Fibroblast of skin of abdomen (primary cell): ENCODE results near the gene PRKG2.

Source experiments
- DNase-seq: peaks from one replicate; pipeline ENCODE4 v3.0.0-alpha.2; 2013

The PRKG2 gene

GRCh38 chr4:81217779-81218178 lies 2.8 kb upstream of the PRKG2 start:
- DNase-seq, result no peak

- no peak for DNase-seq
These were observed 909 bp upstream of the PRKG2 start for GRCh38 chr4:81215931-81216330.

DNA sequence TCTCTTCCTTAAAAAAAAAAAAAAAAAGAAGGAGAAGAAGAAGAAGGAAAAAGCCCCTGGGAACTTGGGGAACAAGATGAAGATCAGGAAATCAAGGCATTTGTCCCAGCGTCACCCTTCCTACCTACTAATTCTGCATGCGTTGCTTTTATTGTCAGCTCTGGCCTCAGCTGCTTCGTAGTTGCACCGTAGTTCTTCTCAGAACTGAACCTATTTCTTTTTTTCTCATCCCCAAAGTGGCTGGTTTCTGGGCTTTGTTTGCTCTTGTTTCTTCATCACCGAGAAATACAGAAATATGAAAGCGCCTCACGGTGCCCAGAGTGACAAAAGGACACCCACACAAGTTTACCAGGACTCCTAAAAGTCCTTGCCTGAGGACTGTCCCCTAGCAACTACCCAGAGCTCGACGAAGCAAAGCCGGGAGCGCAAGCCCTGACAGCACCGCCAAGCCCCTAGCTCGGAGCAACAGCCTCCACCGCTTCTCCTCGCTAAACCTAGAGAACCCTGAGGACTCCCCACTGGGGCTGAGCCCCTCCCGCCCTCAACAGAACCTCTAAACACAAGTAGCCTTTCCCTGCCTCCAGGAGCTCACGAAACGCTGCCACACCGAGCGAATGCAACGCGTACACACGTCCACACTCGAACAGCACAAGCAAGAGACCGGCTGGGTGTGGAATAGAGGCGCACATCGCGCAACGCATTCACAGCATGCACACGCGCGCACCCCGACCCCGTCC lies 710 bp downstream of the PRKG2 start:
- DNase-seq, result peak; percentile 26

GRCh38 chr4:81213671-81214070 lies 1.4 kb downstream of the PRKG2 start:
- no peak for DNase-seq

GRCh38 chr4:81211956-81212355 lies 3.1 kb downstream of the PRKG2 start:
- no peak for DNase-seq

DNA sequence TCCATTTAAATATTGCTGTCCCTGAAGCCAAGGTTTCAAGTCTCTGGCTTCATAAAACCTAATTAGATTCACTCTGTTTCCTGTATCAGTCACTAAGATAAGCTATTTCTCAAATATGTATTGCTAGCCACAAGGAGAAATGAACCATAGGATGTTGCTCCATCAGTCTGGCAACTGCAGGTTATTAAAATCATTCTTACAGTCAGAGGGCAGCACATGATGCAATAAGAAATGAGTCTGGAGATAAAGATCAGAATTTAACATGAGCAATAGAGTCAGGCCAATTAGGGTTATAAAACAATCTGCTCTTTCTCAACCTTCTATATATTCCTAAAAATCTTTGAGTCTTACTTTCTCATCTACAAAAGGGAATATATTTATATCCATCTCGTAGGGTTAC lies 7.2 kb downstream of the PRKG2 start:
- peak; percentile 90 for DNase-seq

DNA sequence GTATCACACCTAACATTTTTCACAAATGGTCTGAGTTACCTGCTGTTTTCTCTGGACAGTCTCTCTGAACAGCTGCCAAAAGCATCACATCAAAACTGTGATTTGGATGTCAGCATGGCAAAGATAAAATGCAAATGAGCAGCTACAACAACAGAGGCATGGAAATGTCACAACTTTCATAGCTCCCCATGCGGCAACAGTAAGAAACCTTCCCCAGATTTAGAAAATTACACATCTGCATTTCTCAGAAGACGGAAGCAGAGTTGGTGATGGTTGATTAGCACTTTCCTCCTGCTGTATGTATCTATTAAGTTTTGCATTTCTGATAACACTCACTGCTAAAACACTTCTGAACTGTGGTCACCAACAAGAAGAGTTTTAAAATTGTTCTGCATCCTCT lies 9.7 kb downstream of the PRKG2 start:
- no peak for DNase-seq

GRCh38 chr4:81204571-81204970 lies 10.5 kb downstream of the PRKG2 start:
- no peak for DNase-seq

GRCh38 chr4:81199831-81200230 lies 15.2 kb downstream of the PRKG2 start:
- DNase-seq, result no peak

DNA sequence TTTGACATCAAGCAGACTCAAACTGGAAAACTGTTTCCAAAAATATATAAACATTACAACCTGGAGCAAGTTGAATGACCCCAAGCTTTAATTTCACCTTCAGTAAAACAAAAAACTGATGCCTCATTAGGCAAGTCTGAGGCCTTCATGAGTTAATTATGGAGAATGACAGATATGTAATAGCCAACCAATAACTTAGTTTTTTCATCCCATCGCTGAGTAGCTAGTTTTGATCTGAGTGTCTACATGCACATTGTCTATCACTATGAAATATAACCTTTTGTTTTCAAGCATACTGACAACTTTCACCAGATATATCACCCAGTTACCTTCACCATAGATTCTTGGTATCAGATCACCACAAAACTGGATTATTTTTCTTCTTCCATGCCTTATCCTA lies 16.4 kb downstream of the PRKG2 start:
- DNase-seq, result no peak

DNA sequence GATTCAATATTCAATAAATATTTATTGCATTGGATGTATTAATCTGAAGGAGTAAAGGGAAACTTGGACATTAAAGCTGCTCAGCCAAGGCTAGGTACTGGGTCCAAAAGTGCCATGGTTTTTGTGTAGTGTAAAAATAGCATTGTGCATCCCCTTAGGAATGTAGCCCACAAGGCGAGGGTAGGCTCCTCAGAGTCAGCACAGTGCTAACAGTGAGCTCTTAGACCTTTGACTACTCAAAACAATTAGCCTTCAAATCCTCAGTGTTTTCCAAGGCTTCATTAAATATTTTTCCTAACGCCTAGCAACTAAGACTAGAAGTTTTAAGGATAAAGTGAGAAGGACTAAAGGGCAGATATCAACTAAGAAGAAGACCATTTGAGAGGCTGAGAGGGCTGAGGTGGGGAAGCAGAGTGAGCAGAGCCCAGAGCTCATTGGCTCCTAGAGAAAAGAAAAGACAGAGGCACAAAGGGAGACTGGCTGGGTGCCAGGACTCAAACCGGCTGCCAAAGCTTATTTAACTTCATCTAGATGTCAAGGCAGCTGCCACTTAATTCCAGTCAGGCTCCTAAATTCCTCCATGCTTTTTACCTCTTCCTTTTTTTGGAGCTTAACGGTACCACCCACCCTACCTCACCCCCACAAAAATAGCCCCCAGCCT lies 17.0 kb downstream of the PRKG2 start:
- DNase-seq, result no peak

GRCh38 chr4:81196126-81196650 lies 18.8 kb downstream of the PRKG2 start:
- no peak for DNase-seq

- DNase-seq, result peak; percentile 55
These were observed 19.5 kb downstream of the PRKG2 start for GRCh38 chr4:81195475-81195874.

DNA sequence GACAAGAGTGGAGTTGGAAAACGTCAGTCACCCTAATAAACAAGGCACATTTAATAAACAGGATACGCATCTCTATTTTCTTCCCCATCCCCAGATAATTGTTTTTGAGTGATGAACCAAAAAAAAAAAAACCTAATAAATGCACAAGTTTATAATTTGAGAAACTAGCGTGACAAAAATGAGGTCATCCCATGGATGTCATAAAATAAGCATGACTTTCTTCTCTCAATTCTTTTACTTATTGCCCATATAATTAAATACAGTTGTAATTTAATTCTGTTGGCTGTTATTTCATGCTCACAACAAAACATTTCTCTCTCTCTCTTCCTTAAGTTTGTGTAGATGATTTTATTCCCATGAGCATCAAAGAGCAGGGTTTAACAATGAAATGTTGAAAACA lies 20.7 kb downstream of the PRKG2 start:
- DNase-seq, result no peak

DNA sequence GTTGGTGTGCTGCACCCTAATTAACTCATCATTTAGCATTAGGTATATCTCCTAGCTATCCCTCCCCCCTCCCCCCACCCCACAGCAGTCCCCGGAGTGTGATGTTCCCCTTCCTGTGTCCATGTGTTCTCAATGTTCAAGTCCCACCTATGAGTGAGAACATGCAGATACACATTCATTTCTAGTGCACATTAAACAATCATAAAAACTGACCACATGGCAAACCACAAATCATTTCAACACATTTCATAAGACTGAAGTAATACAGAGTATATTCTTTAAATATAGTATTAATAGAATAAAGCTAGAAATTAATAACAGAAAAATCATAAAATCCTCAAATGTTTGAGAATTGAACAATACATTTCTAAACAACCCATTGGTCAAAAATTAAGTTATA lies 34.1 kb downstream of the PRKG2 start:
- DNase-seq, result peak; percentile 35

GRCh38 chr4:81179326-81179725 lies 35.7 kb downstream of the PRKG2 start:
- DNase-seq, result no peak

- DNase-seq, result no peak
These were observed 41.8 kb downstream of the PRKG2 start for GRCh38 chr4:81173213-81173612.

DNA sequence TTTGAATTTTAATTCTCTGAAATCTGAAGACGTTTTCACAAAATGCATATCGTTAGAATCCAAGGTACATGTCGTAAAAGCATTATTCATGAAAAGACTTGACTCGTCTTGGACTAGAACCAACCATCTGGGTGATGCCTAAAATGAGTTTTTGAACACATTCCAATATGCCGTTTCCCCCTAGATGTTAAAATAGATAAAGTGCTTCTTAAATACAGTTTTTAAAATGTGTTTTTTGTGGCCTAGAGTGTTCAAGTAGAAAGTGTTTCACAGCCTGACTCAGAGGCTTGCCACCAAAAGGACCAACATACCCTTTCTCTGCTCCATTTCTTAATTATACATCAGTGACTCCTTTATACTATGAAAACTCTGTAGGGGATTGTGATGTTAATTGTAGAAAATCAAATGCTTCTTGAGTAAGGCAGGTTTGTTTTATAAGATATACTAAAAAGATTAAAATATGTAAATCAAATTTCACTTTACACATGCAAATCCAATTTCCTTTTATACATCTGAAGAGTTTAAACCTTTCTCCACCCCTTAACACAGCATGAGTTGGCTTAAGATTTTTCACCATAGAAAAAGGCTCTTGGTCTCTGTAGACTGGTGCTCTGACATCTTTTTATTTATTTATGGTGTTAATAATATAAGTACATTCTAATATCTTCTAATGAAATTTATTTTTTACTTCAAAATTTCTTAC lies 48.4 kb downstream of the PRKG2 start:
- peak; percentile 80 for DNase-seq

DNA sequence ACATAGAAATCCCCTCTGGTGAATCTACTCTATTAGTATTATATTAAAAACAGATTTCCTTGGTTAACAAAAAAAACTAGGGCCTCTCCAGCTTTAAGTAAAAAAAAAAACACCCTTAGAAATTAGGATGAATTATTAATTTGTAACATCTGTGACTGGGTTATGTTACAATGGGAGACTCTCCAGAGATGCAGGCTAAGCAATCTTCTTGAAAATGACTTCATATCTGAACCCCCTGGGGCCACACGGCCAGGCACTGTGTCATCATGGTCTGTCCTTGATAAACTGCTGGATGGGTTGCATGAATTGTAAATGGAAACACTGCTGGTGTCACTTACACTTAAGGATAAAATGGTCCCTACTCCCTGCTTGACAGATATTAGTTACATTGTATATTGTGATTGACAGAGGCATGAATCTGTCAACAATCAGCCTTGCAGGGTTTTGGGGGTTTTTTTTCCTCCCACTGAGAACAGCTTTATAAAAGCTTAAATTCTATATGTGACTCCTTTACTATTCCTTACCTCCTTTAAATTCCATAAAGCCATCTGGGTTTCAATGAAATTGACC lies 49.1 kb downstream of the PRKG2 start:
- DNase-seq, result peak; percentile 72

GRCh38 chr4:81164623-81165416 lies 50.2 kb downstream of the PRKG2 start:
- peak; percentile 36 for DNase-seq

DNA sequence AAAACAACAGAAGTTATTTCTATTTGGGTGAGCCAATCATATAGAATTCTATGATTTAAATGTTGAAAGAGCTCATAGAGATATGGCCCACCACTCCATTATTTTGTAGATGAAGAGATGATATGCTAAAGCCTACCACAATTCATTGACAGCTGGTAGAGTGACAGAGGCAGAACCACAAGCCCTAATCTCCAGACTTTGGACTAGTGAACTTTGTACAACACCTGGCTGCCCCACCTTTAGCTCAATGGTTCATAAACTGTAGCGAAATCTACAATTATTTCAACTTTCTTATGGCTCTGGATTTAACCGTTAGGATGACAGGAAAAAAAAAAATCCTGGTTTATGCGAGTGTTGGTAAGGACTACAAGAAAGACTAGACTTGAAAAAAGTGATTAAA lies 50.9 kb downstream of the PRKG2 start:
- no peak for DNase-seq

- DNase-seq, result no peak
These were observed 52.1 kb downstream of the PRKG2 start for GRCh38 chr4:81162752-81163458.
